ENCODE measurements around the gene PMFBP1.

DNA sequence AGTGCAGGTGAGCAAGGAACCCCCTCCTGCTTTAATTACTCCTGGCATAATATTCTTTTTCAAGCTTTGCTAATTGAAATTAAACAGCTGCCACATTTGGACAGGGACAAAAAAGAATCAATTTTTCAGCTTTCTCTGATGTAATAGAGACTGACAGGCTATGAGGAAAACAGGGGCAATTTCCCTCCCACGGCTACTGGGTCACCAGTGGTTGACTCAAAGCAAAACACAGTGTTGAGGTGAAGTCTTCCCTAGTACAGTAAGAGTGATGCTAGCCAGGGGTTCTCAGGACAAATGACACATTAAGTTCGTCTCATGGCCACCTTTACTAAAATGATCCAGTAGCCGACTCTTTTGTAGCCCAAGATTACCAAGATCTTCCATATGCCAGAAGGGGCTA is 38.6 kb upstream of the PMFBP1 start:
- TF ChIP-seq, protein P1, sequence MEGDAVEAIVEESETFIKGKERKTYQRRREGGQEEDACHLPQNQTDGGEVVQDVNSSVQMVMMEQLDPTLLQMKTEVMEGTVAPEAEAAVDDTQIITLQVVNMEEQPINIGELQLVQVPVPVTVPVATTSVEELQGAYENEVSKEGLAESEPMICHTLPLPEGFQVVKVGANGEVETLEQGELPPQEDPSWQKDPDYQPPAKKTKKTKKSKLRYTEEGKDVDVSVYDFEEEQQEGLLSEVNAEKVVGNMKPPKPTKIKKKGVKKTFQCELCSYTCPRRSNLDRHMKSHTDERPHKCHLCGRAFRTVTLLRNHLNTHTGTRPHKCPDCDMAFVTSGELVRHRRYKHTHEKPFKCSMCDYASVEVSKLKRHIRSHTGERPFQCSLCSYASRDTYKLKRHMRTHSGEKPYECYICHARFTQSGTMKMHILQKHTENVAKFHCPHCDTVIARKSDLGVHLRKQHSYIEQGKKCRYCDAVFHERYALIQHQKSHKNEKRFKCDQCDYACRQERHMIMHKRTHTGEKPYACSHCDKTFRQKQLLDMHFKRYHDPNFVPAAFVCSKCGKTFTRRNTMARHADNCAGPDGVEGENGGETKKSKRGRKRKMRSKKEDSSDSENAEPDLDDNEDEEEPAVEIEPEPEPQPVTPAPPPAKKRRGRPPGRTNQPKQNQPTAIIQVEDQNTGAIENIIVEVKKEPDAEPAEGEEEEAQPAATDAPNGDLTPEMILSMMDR (conservative IDR thresholded peaks at IDR 0.05; ENCODE audit: low read depth, low read length): no peak
- no peak for TF ChIP-seq POLR2A (IDR thresholded peaks at IDR 0.05; ENCODE audit: low read depth, low read length)
- no peak for TF ChIP-seq RFX5 (IDR thresholded peaks at IDR 0.05; ENCODE audit: low read depth, low read length)
- TF ChIP-seq CEBPB (IDR thresholded peaks at IDR 0.05; ENCODE audit: low read depth, low read length): no peak
- TF ChIP-seq, protein P2, sequence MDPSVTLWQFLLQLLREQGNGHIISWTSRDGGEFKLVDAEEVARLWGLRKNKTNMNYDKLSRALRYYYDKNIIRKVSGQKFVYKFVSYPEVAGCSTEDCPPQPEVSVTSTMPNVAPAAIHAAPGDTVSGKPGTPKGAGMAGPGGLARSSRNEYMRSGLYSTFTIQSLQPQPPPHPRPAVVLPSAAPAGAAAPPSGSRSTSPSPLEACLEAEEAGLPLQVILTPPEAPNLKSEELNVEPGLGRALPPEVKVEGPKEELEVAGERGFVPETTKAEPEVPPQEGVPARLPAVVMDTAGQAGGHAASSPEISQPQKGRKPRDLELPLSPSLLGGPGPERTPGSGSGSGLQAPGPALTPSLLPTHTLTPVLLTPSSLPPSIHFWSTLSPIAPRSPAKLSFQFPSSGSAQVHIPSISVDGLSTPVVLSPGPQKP (IDR thresholded peaks at IDR 0.05; ENCODE audit: borderline replicate concordance, low read depth, low read length): no peak
- TF ChIP-seq SMC3 (IDR thresholded peaks at IDR 0.05; ENCODE audit: low read depth, low read length): no peak
- no peak for TF ChIP-seq MXI1 (IDR thresholded peaks at IDR 0.05; ENCODE audit: borderline replicate concordance, low read depth, low read length)
- TF ChIP-seq, protein P3, sequence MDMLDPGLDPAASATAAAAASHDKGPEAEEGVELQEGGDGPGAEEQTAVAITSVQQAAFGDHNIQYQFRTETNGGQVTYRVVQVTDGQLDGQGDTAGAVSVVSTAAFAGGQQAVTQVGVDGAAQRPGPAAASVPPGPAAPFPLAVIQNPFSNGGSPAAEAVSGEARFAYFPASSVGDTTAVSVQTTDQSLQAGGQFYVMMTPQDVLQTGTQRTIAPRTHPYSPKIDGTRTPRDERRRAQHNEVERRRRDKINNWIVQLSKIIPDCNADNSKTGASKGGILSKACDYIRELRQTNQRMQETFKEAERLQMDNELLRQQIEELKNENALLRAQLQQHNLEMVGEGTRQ (IDR thresholded peaks at IDR 0.05; ENCODE audit: low read depth, low read length): no peak
- no peak for TF ChIP-seq MAZ (IDR thresholded peaks at IDR 0.05; ENCODE audit: borderline replicate concordance, low read depth, low read length)
- TF ChIP-seq BHLHE40 (IDR thresholded peaks at IDR 0.05; ENCODE audit: low read depth, low read length): no peak

Measured in IMR-90 (cell line).